PC-9 (cell line): ENCODE measurements around the gene PKD2.

Experiments used
- EZH2 ChIP-seq: fragments of 200-600 bp; sonication (generic); IDR thresholded peaks from 2 replicates; pipeline ENCODE4 v1.8.0; 2017; ENCODE audit warnings: antibody characterized with exemption, low read depth
- TF ChIP-seq, protein P1 (sequence below): fragments of 200-600 bp; sonication (generic); conservative IDR thresholded peaks from 2 replicates; pipeline ENCODE4 v1.6.1; 2017; ENCODE audit warnings: mixed run types, antibody characterized with exemption, mild to moderate bottlenecking, moderate library complexity

- TF ChIP-seq, protein P1, sequence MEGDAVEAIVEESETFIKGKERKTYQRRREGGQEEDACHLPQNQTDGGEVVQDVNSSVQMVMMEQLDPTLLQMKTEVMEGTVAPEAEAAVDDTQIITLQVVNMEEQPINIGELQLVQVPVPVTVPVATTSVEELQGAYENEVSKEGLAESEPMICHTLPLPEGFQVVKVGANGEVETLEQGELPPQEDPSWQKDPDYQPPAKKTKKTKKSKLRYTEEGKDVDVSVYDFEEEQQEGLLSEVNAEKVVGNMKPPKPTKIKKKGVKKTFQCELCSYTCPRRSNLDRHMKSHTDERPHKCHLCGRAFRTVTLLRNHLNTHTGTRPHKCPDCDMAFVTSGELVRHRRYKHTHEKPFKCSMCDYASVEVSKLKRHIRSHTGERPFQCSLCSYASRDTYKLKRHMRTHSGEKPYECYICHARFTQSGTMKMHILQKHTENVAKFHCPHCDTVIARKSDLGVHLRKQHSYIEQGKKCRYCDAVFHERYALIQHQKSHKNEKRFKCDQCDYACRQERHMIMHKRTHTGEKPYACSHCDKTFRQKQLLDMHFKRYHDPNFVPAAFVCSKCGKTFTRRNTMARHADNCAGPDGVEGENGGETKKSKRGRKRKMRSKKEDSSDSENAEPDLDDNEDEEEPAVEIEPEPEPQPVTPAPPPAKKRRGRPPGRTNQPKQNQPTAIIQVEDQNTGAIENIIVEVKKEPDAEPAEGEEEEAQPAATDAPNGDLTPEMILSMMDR: no peak
- TF ChIP-seq EZH2: no peak
Observed at GRCh38 chr4:88029556-88029955, 22.1 kb downstream of the PKD2 start.
